Stimulated activated CD8-positive, alpha-beta memory T cell treated with anti-CD3 and anti-CD28 coated beads, Interleukin-12 subunit alpha, Interleukin-12 subunit beta, amount 100 ng/mL, for 1 hour (primary cell): ENCODE measurements around the gene SCG5.

Experiments
- DNase-seq: peaks from one replicate; pipeline ENCODE4 v3.0.0-alpha.2; 2020; ENCODE audit warnings: low read depth

The SCG5 gene

GRCh38 chr15:32691689-32692038 lies 50.2 kb downstream of the SCG5 start:
- no peak for DNase-seq

- DNase-seq, result no peak
Measured at GRCh38 chr15:32692286-32692685, 50.8 kb downstream of the SCG5 start.

GRCh38 chr15:32694222-32694983 lies 52.9 kb downstream of the SCG5 start:
- DNase-seq, result no peak

GRCh38 chr15:32698773-32699390 lies 57.4 kb downstream of the SCG5 start:
- no peak for DNase-seq

- no peak for DNase-seq
Measured at GRCh38 chr15:32700501-32701150, 59.1 kb downstream of the SCG5 start.

GRCh38 chr15:32701863-32702262 lies 60.4 kb downstream of the SCG5 start:
- DNase-seq, result no peak

- no peak for DNase-seq
Measured at GRCh38 chr15:32704395-32704981, 63.0 kb downstream of the SCG5 start.

- DNase-seq, result no peak
Measured at GRCh38 chr15:32705446-32705845, 63.9 kb downstream of the SCG5 start.

GRCh38 chr15:32706704-32707103 lies 65.2 kb downstream of the SCG5 start:
- DNase-seq, result no peak

GRCh38 chr15:32707436-32707835 lies 65.9 kb downstream of the SCG5 start:
- DNase-seq, result no peak

- DNase-seq, result no peak
Measured at GRCh38 chr15:32709295-32710033, 68.0 kb downstream of the SCG5 start.

- no peak for DNase-seq
Measured at GRCh38 chr15:32715276-32715675, 73.8 kb downstream of the SCG5 start.

- no peak for DNase-seq
Measured at GRCh38 chr15:32716216-32716914, 74.9 kb downstream of the SCG5 start.

GRCh38 chr15:32716915-32717425 lies 75.5 kb downstream of the SCG5 start:
- DNase-seq, result no peak

GRCh38 chr15:32717426-32718226 lies 76.1 kb downstream of the SCG5 start, which contains the start of gene GREM1:
Gene GREM1, plus strand, starts transcription at chr15:32718004. Its CDS starts 12,687 bp downstream, at chr15:32730691.
- DNase-seq, result no peak

GRCh38 chr15:32718227-32718820 lies 76.8 kb downstream of the SCG5 start:
- DNase-seq, result no peak

GRCh38 chr15:32718821-32719716 lies 77.6 kb downstream of the SCG5 start:
- no peak for DNase-seq

GRCh38 chr15:32721596-32721995 lies 80.1 kb downstream of the SCG5 start:
- DNase-seq, result no peak

GRCh38 chr15:32722136-32722535 lies 80.6 kb downstream of the SCG5 start:
- no peak for DNase-seq
